Measurements from ENCODE around the gene OPN1MW2.
"Not testable (repeated sequence)": the region's sequence is repeated elsewhere in the genome, so short reads cannot be mapped to it uniquely, and the experiment has no call there.

Gene OPN1MW2

GRCh38 chrX:154209670-154210418, 9.7 kb upstream of the OPN1MW2 start:
- not testable (repeated sequence) for H3K4me1 ChIP-seq (ENCODE audit: insufficient read depth, low read length, poor library complexity, severe bottlenecking); H4K20me1 ChIP-seq (ENCODE audit: insufficient read depth, low read length, poor library complexity, severe bottlenecking); H2AFZ ChIP-seq (ENCODE audit: low read length); H3K9me3 ChIP-seq (ENCODE audit: insufficient read depth, low read depth, low read length); H3K9ac ChIP-seq (ENCODE audit: low read depth, low read length, poor library complexity, severe bottlenecking); H3K79me2 ChIP-seq (ENCODE audit: insufficient read depth, low read length); H3K27me3 ChIP-seq (ENCODE audit: insufficient read depth, low read length, poor library complexity, severe bottlenecking); H3F3A ChIP-seq (ENCODE audit: low read depth); H3K4me2 ChIP-seq (ENCODE audit: low read depth, low read length, poor library complexity, severe bottlenecking); H3K36me3 ChIP-seq (ENCODE audit: insufficient read depth, low read length); H3K9me2 ChIP-seq (replicated peaks; ENCODE audit: low read depth, low read length); H3K4me3 ChIP-seq (ENCODE audit: low read length, poor library complexity, severe bottlenecking)

- not testable (repeated sequence) for H3F3A ChIP-seq (ENCODE audit: low read depth); H3K4me3 ChIP-seq (ENCODE audit: low read length, poor library complexity, severe bottlenecking); H4K20me1 ChIP-seq (ENCODE audit: insufficient read depth, low read length, poor library complexity, severe bottlenecking); H3K4me1 ChIP-seq (ENCODE audit: insufficient read depth, low read length, poor library complexity, severe bottlenecking); H3K9me3 ChIP-seq (ENCODE audit: insufficient read depth, low read depth, low read length); H2AFZ ChIP-seq (ENCODE audit: low read length); H3K9me2 ChIP-seq (replicated peaks; ENCODE audit: low read depth, low read length); H3K27me3 ChIP-seq (ENCODE audit: insufficient read depth, low read length, poor library complexity, severe bottlenecking); H3K4me2 ChIP-seq (ENCODE audit: low read depth, low read length, poor library complexity, severe bottlenecking); H3K9ac ChIP-seq (ENCODE audit: low read depth, low read length, poor library complexity, severe bottlenecking); H3K36me3 ChIP-seq (ENCODE audit: insufficient read depth, low read length); H3K79me2 ChIP-seq (ENCODE audit: insufficient read depth, low read length)
These were observed 8.5 kb upstream of the OPN1MW2 start for GRCh38 chrX:154211057-154211456.

- not testable (repeated sequence) for H2AFZ ChIP-seq (ENCODE audit: low read length); H3K9ac ChIP-seq (ENCODE audit: low read depth, low read length, poor library complexity, severe bottlenecking); H3K27me3 ChIP-seq (ENCODE audit: insufficient read depth, low read length, poor library complexity, severe bottlenecking); H3K4me2 ChIP-seq (ENCODE audit: low read depth, low read length, poor library complexity, severe bottlenecking); H3K9me3 ChIP-seq (ENCODE audit: insufficient read depth, low read depth, low read length); H3K4me3 ChIP-seq (ENCODE audit: low read length, poor library complexity, severe bottlenecking); H3K79me2 ChIP-seq (ENCODE audit: insufficient read depth, low read length); H3F3A ChIP-seq (ENCODE audit: low read depth); H3K9me2 ChIP-seq (replicated peaks; ENCODE audit: low read depth, low read length); H3K36me3 ChIP-seq (ENCODE audit: insufficient read depth, low read length); H3K4me1 ChIP-seq (ENCODE audit: insufficient read depth, low read length, poor library complexity, severe bottlenecking); H4K20me1 ChIP-seq (ENCODE audit: insufficient read depth, low read length, poor library complexity, severe bottlenecking)
These were observed 8.1 kb upstream of the OPN1MW2 start for GRCh38 chrX:154211499-154211898.

GRCh38 chrX:154225292-154225691, 5.7 kb downstream of the OPN1MW2 start:
- H3K4me3 ChIP-seq (ENCODE audit: low read length, poor library complexity, severe bottlenecking); H2AFZ ChIP-seq (ENCODE audit: low read length); H3K9me3 ChIP-seq (ENCODE audit: insufficient read depth, low read depth, low read length); H3K4me1 ChIP-seq (ENCODE audit: insufficient read depth, low read length, poor library complexity, severe bottlenecking); H3F3A ChIP-seq (ENCODE audit: low read depth); H3K27me3 ChIP-seq (ENCODE audit: insufficient read depth, low read length, poor library complexity, severe bottlenecking); H3K79me2 ChIP-seq (ENCODE audit: insufficient read depth, low read length); H4K20me1 ChIP-seq (ENCODE audit: insufficient read depth, low read length, poor library complexity, severe bottlenecking); H3K9ac ChIP-seq (ENCODE audit: low read depth, low read length, poor library complexity, severe bottlenecking); H3K9me2 ChIP-seq (replicated peaks; ENCODE audit: low read depth, low read length); H3K4me2 ChIP-seq (ENCODE audit: low read depth, low read length, poor library complexity, severe bottlenecking); H3K36me3 ChIP-seq (ENCODE audit: insufficient read depth, low read length): not testable (repeated sequence)

- not testable (repeated sequence) for H3K4me2 ChIP-seq (ENCODE audit: low read depth, low read length, poor library complexity, severe bottlenecking)
These were observed 7.2 kb downstream of the OPN1MW2 start for GRCh38 chrX:154226706-154227105.

GRCh38 chrX:154231443-154231842, 11.9 kb downstream of the OPN1MW2 start:
- not testable (repeated sequence) for H4K20me1 ChIP-seq (ENCODE audit: insufficient read depth, low read length, poor library complexity, severe bottlenecking)

More at GRCh38 chrX:154226706-154227105, 7.2 kb downstream of the OPN1MW2 start:
- H3K4me3 ChIP-seq (ENCODE audit: low read length, poor library complexity, severe bottlenecking); H3K36me3 ChIP-seq (ENCODE audit: insufficient read depth, low read length); H3K9me2 ChIP-seq (replicated peaks; ENCODE audit: low read depth, low read length); H2AFZ ChIP-seq (ENCODE audit: low read length); H3K9ac ChIP-seq (ENCODE audit: low read depth, low read length, poor library complexity, severe bottlenecking); H3K4me1 ChIP-seq (ENCODE audit: insufficient read depth, low read length, poor library complexity, severe bottlenecking); H3K27me3 ChIP-seq (ENCODE audit: insufficient read depth, low read length, poor library complexity, severe bottlenecking); H3K9me3 ChIP-seq (ENCODE audit: insufficient read depth, low read depth, low read length); H3F3A ChIP-seq (ENCODE audit: low read depth); H4K20me1 ChIP-seq (ENCODE audit: insufficient read depth, low read length, poor library complexity, severe bottlenecking); H3K79me2 ChIP-seq (ENCODE audit: insufficient read depth, low read length): not testable (repeated sequence)

GRCh38 chrX:154233620-154234019, 14.1 kb downstream of the OPN1MW2 start:
- not testable (repeated sequence) for H3K79me2 ChIP-seq (ENCODE audit: insufficient read depth, low read length); H4K20me1 ChIP-seq (ENCODE audit: insufficient read depth, low read length, poor library complexity, severe bottlenecking); H3K4me1 ChIP-seq (ENCODE audit: insufficient read depth, low read length, poor library complexity, severe bottlenecking); H3K9me3 ChIP-seq (ENCODE audit: insufficient read depth, low read depth, low read length); H3K9ac ChIP-seq (ENCODE audit: low read depth, low read length, poor library complexity, severe bottlenecking); H2AFZ ChIP-seq (ENCODE audit: low read length); H3K9me2 ChIP-seq (replicated peaks; ENCODE audit: low read depth, low read length); H3K36me3 ChIP-seq (ENCODE audit: insufficient read depth, low read length); H3K4me3 ChIP-seq (ENCODE audit: low read length, poor library complexity, severe bottlenecking); H3K27me3 ChIP-seq (ENCODE audit: insufficient read depth, low read length, poor library complexity, severe bottlenecking); H3F3A ChIP-seq (ENCODE audit: low read depth); H3K4me2 ChIP-seq (ENCODE audit: low read depth, low read length, poor library complexity, severe bottlenecking)

More at GRCh38 chrX:154231443-154231842, 11.9 kb downstream of the OPN1MW2 start:
- H3K27me3 ChIP-seq (ENCODE audit: insufficient read depth, low read length, poor library complexity, severe bottlenecking); H3K36me3 ChIP-seq (ENCODE audit: insufficient read depth, low read length); H3K4me2 ChIP-seq (ENCODE audit: low read depth, low read length, poor library complexity, severe bottlenecking); H3K4me1 ChIP-seq (ENCODE audit: insufficient read depth, low read length, poor library complexity, severe bottlenecking); H3K4me3 ChIP-seq (ENCODE audit: low read length, poor library complexity, severe bottlenecking); H2AFZ ChIP-seq (ENCODE audit: low read length); H3K9me3 ChIP-seq (ENCODE audit: insufficient read depth, low read depth, low read length); H3K9ac ChIP-seq (ENCODE audit: low read depth, low read length, poor library complexity, severe bottlenecking); H3K79me2 ChIP-seq (ENCODE audit: insufficient read depth, low read length); H3F3A ChIP-seq (ENCODE audit: low read depth); H3K9me2 ChIP-seq (replicated peaks; ENCODE audit: low read depth, low read length): not testable (repeated sequence)

Data from Loucy (cell line).